ENCODE data around the gene CA12. TPM values are rescaled to one million over a fixed set of nuclear protein-coding genes. Genes with fewer than 3 reads are reported as not detected.
A peak's percentile ranks its signal among the peaks of the same experiment; 100 is the strongest.

CA12 gene
- total and polyA plus RNA-seq, 9 of the 15 experiments (the other 6 are each of a cell fraction or from before 2014, with no cell fraction given) = 0.01 to 0.78 (median 0.15) TPM; not detected in 1

GRCh38 chr15:63276342-63277037, 105.2 kb downstream of the CA12 start (continued):
- TF ChIP-seq ZNF280B (CRISPR knock-in tag; IDR thresholded peaks at IDR 0.05) (no peak), RBBP5 (IDR thresholded peaks at IDR 0.05; ENCODE audit: borderline replicate concordance, insufficient read depth, low read length, poor library complexity, severe bottlenecking) (peak; percentile 8), THAP12 (CRISPR knock-in tag; IDR thresholded peaks at IDR 0.05) (no peak), ZSCAN32 (CRISPR knock-in tag; IDR thresholded peaks at IDR 0.05) (no peak), NR2C2 (CRISPR knock-in tag; IDR thresholded peaks at IDR 0.05) (no peak), NR2C2 (tag; IDR thresholded peaks at IDR 0.05) (no peak; the same call in 1 of the 2 replicates), SREBF2 (CRISPR knock-in tag; IDR thresholded peaks at IDR 0.05) (no peak), ZNF76 (CRISPR knock-in tag; IDR thresholded peaks at IDR 0.05; ENCODE audit: borderline replicate concordance) (no peak), AFF1 (IDR thresholded peaks at IDR 0.05; ENCODE audit: low read depth in 1 of 2, partially characterized antibody in 2 of 2) (peak in 1 of 2 experiments; percentile 62), FOXJ3 (CRISPR knock-in tag; IDR thresholded peaks at IDR 0.05) (no peak), SMARCA5 (IDR thresholded peaks at IDR 0.05) (no peak), ZNF79 (CRISPR knock-in tag; IDR thresholded peaks at IDR 0.05; ENCODE audit: low read depth) (no peak), TCF7L2 (IDR thresholded peaks at IDR 0.05; ENCODE audit: low read depth, low read length) (no peak)
